Astrocyte (in vitro differentiated cells and primary cell): ENCODE results near the gene LRCH2.

Experiments used
- EZH2 ChIP-seq: IDR thresholded peaks from 2 replicates; pipeline ENCODE4 v1.6.1; 2012; ENCODE audit warnings: mild to moderate bottlenecking, low read length, inconsistent platforms; ENCODE audit not compliant: insufficient read depth
- TF ChIP-seq, protein P1 (sequence below): IDR thresholded peaks from 2 replicates; pipeline ENCODE4 v1.5.1; 2011; ENCODE audit warnings: low read depth, mild to moderate bottlenecking, inconsistent platforms, low read length, moderate library complexity; ENCODE audit not compliant: insufficient read depth

- TF ChIP-seq, protein P1, sequence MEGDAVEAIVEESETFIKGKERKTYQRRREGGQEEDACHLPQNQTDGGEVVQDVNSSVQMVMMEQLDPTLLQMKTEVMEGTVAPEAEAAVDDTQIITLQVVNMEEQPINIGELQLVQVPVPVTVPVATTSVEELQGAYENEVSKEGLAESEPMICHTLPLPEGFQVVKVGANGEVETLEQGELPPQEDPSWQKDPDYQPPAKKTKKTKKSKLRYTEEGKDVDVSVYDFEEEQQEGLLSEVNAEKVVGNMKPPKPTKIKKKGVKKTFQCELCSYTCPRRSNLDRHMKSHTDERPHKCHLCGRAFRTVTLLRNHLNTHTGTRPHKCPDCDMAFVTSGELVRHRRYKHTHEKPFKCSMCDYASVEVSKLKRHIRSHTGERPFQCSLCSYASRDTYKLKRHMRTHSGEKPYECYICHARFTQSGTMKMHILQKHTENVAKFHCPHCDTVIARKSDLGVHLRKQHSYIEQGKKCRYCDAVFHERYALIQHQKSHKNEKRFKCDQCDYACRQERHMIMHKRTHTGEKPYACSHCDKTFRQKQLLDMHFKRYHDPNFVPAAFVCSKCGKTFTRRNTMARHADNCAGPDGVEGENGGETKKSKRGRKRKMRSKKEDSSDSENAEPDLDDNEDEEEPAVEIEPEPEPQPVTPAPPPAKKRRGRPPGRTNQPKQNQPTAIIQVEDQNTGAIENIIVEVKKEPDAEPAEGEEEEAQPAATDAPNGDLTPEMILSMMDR, result no peak
- TF ChIP-seq EZH2, result no peak
Observed at GRCh38 chrX:115142057-115142456, 91.8 kb downstream of the LRCH2 start.
